GM21825 (cell line): ENCODE measurements around the gene AKAP13.
"Not testable (repeated sequence)": the region's sequence is repeated elsewhere in the genome, so short reads cannot be mapped to it uniquely, and the experiment has no call there.

ENCODE experiments used
- ATAC-seq: cut with Tn5 transposase; IDR thresholded peaks from one replicate; pipeline ENCODE4 v1.9.1; 2021; ENCODE audit warnings: mild to moderate bottlenecking, moderate library complexity; ENCODE audit not compliant: unreplicated experiment

AKAP13 gene

GRCh38 chr15:85430406-85431204 lies 50.2 kb downstream of the AKAP13 start:
- peak; percentile 96 for ATAC-seq

- no peak for ATAC-seq
Measured at GRCh38 chr15:85439996-85440395, 59.6 kb downstream of the AKAP13 start.

- ATAC-seq, result no peak
Measured at GRCh38 chr15:85440451-85440850, 60.0 kb downstream of the AKAP13 start.

GRCh38 chr15:85441854-85442253 lies 61.5 kb downstream of the AKAP13 start:
- ATAC-seq, result not testable (repeated sequence)

- peak; percentile 53 for ATAC-seq
Measured at GRCh38 chr15:85443046-85443445, 62.6 kb downstream of the AKAP13 start.

GRCh38 chr15:85443593-85444087 lies 63.2 kb downstream of the AKAP13 start:
- ATAC-seq, result peak; percentile 60

GRCh38 chr15:85444122-85444745 lies 63.8 kb downstream of the AKAP13 start:
- no peak for ATAC-seq

GRCh38 chr15:85445361-85445760 lies 65.0 kb downstream of the AKAP13 start:
- ATAC-seq, result no peak

GRCh38 chr15:85451099-85451700 lies 70.8 kb downstream of the AKAP13 start:
- no peak for ATAC-seq

GRCh38 chr15:85452436-85452835 lies 72.0 kb downstream of the AKAP13 start:
- ATAC-seq, result no peak

GRCh38 chr15:85453144-85453872 lies 72.9 kb downstream of the AKAP13 start:
- ATAC-seq, result no peak

GRCh38 chr15:85454403-85454802 lies 74.0 kb downstream of the AKAP13 start:
- ATAC-seq, result no peak

GRCh38 chr15:85455891-85456290 lies 75.5 kb downstream of the AKAP13 start:
- ATAC-seq, result no peak

GRCh38 chr15:85456798-85457197 lies 76.4 kb downstream of the AKAP13 start:
- ATAC-seq, result peak; percentile 42

- peak; percentile 69 for ATAC-seq
Measured at GRCh38 chr15:85457392-85457968, 77.1 kb downstream of the AKAP13 start.

- no peak for ATAC-seq
Measured at GRCh38 chr15:85458764-85459163, 78.4 kb downstream of the AKAP13 start.

- ATAC-seq, result no peak
Measured at GRCh38 chr15:85462029-85462428, 81.6 kb downstream of the AKAP13 start.

- no peak for ATAC-seq
Measured at GRCh38 chr15:85463276-85463892, 83.0 kb downstream of the AKAP13 start.

- ATAC-seq, result no peak
Measured at GRCh38 chr15:85463976-85464375, 83.6 kb downstream of the AKAP13 start.

GRCh38 chr15:85464471-85464870 lies 84.1 kb downstream of the AKAP13 start:
- ATAC-seq, result no peak
